GM19043 (cell line): ENCODE results near the gene ARHGAP10.

Source experiments
- ATAC-seq: cut with Tn5 transposase; IDR thresholded peaks from one replicate; pipeline ENCODE4 v1.9.1; 2021; ENCODE audit warnings: low read depth; ENCODE audit not compliant: unreplicated experiment

ARHGAP10 gene, protein sequence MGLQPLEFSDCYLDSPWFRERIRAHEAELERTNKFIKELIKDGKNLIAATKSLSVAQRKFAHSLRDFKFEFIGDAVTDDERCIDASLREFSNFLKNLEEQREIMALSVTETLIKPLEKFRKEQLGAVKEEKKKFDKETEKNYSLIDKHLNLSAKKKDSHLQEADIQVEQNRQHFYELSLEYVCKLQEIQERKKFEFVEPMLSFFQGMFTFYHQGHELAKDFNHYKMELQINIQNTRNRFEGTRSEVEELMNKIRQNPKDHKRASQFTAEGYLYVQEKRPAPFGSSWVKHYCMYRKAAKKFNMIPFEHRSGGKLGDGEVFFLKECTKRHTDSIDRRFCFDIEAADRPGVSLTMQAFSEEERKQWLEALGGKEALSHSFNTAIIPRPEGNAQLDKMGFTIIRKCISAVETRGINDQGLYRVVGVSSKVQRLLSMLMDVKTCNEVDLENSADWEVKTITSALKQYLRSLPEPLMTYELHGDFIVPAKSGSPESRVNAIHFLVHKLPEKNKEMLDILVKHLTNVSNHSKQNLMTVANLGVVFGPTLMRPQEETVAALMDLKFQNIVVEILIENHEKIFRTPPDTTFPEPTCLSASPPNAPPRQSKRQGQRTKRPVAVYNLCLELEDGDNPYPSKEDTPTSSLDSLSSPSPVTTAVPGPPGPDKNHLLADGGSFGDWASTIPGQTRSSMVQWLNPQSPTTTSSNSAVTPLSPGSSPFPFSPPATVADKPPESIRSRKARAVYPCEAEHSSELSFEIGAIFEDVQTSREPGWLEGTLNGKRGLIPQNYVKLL

GRCh38 chr4:147731580-147732517 is at the start of gene ARHGAP10:
Gene ARHGAP10 (plus strand): TSS chr4:147732088. CDS start chr4:147732302, 214 bp downstream.
- peak; percentile 48 for ATAC-seq

GRCh38 chr4:147682755-147683154 is 49.1 kb upstream of the ARHGAP10 start:
- ATAC-seq: no peak

DNA sequence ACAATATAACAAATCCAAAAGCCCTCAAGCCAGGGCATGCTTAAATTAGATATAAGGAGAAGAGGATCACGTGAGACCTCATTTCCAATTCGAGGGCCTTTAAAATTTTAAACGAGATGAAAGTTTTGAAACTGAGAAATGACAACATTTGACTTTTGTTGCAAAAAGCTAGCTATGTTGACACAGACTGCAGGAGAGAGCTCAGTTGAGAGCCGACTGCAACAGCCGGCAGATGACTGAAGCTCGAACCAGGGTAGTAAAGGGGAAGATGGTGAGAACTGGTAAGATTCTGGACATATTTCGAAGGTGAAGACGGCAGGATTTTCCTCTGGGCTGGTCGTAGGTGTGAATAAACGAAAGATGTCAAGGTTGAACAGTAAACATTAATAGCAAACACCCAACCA is 48.7 kb upstream of the ARHGAP10 start:
- ATAC-seq: no peak

DNA sequence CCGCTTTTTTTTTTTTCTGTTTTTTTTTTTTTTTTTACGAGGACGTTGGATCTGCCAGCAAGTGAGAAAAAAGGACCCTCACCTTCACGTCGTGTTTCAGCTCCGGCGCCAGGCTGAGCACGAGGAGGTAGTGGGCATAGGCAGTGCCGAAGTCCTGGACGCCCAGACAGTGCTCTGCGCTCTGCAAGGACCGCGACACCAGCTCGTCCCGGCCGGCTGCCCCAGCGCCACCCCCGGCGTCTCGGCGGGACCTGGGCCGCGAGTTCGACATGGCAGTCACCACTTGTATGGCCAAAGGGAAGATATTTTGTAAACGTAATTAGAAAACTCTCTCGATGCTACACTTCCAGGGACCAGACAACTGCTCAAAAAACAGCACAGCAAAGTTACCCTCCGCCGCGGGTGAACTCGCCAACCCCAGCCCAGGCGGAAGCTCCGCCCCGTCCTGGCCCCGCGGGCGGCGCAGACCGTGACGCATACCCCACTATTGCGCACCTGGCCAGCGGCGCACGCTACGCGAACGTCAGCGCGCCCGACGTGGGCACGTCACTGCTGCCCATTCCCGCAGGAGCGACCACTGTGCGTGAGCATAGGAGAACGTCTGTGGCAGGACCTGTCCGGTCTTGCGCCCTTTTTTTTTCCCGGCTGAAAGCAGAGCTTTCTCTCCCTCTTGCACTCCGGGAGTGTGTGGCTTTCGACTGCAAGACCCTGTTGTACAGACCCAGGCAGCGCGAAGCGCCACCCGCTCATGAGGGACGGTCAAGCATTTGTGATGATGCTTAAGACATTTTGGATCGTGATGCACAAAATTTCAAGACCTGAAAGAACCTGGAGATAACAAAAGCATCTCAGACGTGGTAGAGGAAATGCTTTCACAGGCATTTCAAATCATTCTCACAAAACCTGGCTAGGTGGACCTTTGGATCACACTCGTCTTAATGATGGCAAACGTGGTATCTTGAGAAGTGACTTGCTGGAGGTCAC is 47.9 kb upstream of the ARHGAP10 start, which contains the start of gene PRMT9:
PRMT9 (minus strand) TSS at position 447 of the 984 bp plus-strand sequence; CDS start at position 271, 176 bp downstream.
- ATAC-seq: peak; percentile 100

DNA sequence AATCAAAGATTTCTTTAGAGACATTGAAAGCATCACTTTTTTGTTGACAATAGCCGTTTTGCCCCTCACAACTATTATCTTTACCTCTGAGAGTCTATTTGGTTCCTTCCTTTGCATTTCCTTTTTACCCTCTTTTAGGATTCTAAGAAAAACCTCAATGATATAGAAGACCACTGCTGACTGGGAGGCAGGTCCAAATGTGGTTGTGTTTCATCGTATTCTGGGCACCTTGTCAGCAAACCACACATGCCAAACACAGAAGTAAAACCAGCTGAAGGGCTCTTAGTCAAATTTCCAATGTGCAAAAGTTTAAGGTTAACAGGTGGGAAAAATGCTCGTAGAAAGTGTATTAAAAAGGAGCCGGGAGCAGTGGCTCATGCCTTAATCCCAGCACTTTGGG is 42.8 kb upstream of the ARHGAP10 start:
- ATAC-seq: no peak

GRCh38 chr4:147691820-147692219 is 40.1 kb upstream of the ARHGAP10 start:
- no peak for ATAC-seq

DNA sequence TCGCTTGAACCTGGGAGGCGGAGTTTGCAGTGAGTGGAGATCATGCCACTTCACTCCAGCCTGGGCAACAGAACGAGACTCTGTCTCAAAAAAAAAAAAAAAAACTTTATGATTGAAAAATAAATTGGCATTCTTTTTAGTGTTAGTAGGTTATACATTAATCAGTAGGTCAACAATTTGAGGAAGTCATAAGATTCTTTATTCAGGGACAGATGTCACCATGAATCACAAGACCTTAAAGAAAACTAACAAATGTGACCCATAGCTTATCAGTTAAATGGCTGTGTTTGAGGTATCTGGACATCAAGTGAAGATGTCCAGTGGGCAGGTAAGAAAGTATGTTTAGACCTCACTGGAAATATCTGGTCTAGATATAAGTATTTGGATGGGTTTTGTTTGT is 38.7 kb upstream of the ARHGAP10 start:
- no peak for ATAC-seq

GRCh38 chr4:147696866-147697265 is 35.0 kb upstream of the ARHGAP10 start:
- no peak for ATAC-seq

DNA sequence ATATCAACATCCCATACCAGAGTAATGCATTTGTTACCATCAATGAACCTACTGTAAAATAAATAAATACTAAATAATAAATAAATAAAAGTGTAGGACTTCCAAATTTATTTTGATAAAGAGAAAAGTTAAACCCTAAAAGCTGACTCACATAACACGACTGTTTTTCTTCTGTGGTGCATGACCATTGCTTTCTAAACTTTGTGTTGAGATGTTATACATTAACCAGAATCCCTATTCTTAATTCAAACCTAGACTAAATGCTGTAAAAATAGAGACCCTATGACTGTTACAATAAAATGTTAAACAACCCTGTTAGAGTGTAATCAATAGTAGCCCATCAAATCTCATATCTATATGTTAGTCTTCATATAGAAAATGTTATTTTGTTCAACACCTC is 27.0 kb upstream of the ARHGAP10 start:
- ATAC-seq: peak; percentile 51

GRCh38 chr4:147707892-147708672 is 23.8 kb upstream of the ARHGAP10 start:
- ATAC-seq: peak; percentile 50

GRCh38 chr4:147709999-147710398 is 21.9 kb upstream of the ARHGAP10 start:
- no peak for ATAC-seq

DNA sequence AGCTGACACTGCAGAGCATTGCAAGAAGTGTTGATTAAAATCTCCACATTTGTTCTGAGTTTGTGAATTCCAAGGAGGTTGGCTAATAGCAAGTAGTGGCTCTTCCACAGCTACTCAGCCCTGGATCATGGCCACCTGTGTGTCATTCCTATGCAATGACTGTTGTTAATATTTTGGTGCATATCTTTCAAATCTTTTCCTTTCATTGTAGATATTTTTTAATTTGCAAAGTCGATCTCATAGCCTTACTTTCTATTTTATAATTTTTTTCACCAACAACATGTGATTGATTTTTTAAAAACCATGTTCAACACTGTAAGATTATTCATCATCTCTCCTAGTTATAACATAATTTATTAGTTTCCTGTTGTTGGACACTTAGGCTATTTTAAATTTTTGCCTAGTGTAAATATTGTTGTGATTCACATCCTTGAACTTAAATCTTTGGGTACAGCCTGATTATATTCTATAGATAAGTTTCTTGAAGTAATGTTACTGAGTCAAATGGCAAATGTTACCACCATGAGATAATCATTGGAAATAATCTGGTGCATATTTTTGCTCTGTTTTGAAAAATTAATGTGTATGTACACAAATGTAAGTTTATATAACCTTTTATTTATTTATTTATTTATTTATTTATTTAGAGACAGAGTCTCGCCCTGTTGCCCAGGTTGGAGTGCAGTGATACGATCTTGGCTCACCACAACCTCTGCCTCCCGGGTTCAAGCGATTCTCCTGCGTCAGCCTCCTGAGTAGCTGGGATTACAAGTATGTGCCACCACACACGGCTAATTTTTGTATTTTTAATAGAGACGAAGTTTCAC is 17.1 kb upstream of the ARHGAP10 start:
- no peak for ATAC-seq

- ATAC-seq: peak; percentile 91
Measured at GRCh38 chr4:147717878-147718277, 14.0 kb upstream of the ARHGAP10 start.

GRCh38 chr4:147723326-147723725 is 8.6 kb upstream of the ARHGAP10 start:
- no peak for ATAC-seq

DNA sequence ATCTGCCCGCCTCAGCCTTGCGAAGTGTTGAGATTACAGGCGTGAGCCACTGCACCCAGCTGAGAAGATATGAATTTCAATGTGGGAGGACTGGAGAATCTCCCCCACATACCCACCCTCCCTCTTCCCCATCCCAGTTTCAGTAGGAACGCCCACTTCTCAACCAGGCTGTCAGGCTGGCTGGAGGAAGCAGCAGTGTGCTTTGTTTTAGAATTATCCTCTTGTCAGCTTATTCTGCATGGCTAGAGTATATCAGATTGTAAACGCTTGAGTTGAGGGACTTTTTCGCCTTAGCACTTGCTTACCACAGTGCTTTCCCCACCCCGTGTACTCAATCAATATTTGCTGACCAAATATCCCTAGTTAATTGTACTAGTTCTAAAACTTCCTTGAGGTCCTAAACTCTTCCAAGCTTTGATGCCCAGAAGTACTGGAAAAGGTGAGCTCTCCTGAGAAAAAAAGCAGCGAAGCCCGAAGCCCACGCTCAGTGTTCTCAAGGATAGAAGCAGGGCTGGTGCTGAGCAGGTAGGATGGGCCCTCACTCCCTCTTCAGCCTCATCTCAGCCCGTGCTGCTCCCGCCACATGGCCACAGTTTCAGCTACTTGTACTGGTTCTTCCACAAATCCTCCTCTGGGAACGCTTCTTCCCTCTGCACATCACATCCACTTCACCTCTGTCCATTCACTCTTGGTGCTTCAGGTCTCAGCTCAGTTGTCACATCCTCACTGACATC is 7.3 kb upstream of the ARHGAP10 start:
- ATAC-seq: no peak

DNA sequence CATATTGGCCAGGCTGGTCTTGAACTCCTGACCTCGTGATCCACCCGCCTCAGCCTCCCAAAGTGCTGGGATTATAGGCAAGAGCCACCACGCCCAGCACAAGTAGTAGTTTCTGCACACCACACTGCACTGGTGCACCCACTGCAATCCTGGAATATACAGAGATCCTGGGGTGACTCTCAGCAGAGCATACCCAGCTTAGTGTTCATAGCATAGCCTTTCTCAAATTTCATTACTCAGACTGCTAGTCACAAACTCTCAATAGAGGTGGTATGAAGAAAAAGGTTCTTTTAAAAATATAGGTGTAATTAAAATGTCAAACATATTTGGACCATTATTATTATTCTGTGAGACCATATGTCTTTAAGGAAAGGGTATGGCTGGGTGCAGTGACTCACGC is 6.2 kb upstream of the ARHGAP10 start:
- ATAC-seq: no peak

GRCh38 chr4:147727476-147728028 is 4.3 kb upstream of the ARHGAP10 start:
- no peak for ATAC-seq
